Suprapubic skin (tissue), 4 donors: Measurements from ENCODE around the gene PCARE.

Experiments used
- EP300 ChIP-seq: sonication (generic); formaldehyde crosslinking; IDR thresholded peaks from one replicate; pipeline ENCODE4 v1.6.1; 2017; ENCODE audit warnings: antibody characterized with exemption
- POLR2A ChIP-seq, 2 donors: fragments of 450-650 bp; IDR thresholded peaks; one replicate each; pipeline ENCODE4 v1.6.1; 2017; ENCODE audit warnings: antibody characterized with exemption in 2 of 2, mild to moderate bottlenecking in 2 of 2, moderate library complexity in 2 of 2
- POLR2AphosphoS5 ChIP-seq, 3 donors: sonication (generic); formaldehyde crosslinking; IDR thresholded peaks; one replicate each; pipeline ENCODE4 v1.6.1; 2017; ENCODE audit warnings: antibody characterized with exemption in 3 of 3
- TF ChIP-seq, protein P1 (sequence below), 2 donors: fragments of 200-600 bp in 1 of 2; fragments of 450-650 bp in 1 of 2; sonication (generic) in 1 of 2; IDR thresholded peaks; one replicate each; pipeline ENCODE4 v1.5.1; 2016 to 2019; ENCODE audit warnings: antibody characterized with exemption in 2 of 2, mild to moderate bottlenecking in 1 of 2, moderate library complexity in 1 of 2

DNA sequence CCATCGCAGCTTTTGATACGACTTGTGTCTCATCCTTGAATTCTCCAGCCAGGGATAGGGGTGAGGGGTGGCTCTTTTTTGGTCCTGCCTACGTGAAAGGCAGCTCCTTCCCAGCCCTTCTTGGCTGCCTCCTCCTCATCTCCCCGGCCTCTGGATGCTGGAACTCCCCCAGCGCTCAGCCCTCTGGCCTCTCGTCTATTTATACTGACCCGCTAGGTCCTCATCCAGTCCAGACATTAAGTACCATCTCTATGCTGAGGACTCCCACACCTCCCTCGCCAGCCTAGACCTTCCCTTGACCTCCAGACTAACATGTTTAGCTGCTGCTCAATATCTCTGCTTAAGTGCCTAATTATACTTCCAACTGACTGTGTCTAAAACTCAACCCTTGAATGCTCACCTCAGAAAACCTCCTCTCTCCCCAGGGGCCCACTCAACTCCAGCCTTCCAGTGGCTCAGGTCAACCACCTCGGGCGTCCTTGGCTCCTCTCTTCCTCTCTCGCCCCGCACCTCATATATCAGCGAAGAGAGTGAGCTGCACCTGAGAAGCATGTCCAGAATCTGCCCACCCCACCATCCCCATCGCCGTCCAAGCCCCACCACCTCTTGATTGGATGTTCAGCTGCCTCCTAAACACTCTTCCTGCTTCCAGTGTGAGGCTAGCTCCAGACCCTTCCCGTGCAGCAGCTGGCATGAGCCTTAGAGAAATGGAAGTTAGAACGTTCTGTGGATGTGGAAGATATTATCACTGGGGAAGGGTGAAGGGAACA is 58.4 kb downstream of the PCARE start:
- TF ChIP-seq, protein P1, sequence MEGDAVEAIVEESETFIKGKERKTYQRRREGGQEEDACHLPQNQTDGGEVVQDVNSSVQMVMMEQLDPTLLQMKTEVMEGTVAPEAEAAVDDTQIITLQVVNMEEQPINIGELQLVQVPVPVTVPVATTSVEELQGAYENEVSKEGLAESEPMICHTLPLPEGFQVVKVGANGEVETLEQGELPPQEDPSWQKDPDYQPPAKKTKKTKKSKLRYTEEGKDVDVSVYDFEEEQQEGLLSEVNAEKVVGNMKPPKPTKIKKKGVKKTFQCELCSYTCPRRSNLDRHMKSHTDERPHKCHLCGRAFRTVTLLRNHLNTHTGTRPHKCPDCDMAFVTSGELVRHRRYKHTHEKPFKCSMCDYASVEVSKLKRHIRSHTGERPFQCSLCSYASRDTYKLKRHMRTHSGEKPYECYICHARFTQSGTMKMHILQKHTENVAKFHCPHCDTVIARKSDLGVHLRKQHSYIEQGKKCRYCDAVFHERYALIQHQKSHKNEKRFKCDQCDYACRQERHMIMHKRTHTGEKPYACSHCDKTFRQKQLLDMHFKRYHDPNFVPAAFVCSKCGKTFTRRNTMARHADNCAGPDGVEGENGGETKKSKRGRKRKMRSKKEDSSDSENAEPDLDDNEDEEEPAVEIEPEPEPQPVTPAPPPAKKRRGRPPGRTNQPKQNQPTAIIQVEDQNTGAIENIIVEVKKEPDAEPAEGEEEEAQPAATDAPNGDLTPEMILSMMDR (IDR thresholded peaks at IDR 0.05): no peak
- TF ChIP-seq EP300 (no peak), POLR2A (IDR thresholded peaks at IDR 0.05) (no peak), POLR2AphosphoS5 (IDR thresholded peaks at IDR 0.05) (no peak)
